ENCODE data around the gene SPRR1A.

Gene SPRR1A, protein sequence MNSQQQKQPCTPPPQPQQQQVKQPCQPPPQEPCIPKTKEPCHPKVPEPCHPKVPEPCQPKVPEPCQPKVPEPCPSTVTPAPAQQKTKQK

GRCh38 chr1:152983743-152984142, at the start of gene SPRR1A:
TSS of gene SPRR1A (plus strand) at chr1:152984081. CDS start at chr1:152985231, 1,150 bp downstream.
- no peak within 1 kb of the TSS for H3K27ac ChIP-seq
- TF ChIP-seq CTCF (conservative IDR thresholded peaks at IDR 0.05) = no peak
- TF ChIP-seq ZFX (IDR thresholded peaks at IDR 0.05) = no peak

GRCh38 chr1:152940614-152941013, 43.3 kb upstream of the SPRR1A start:
- H3K27ac ChIP-seq = no peak overlapping the region
- TF ChIP-seq ZFX (IDR thresholded peaks at IDR 0.05) (no peak), CTCF (conservative IDR thresholded peaks at IDR 0.05) (no peak)

DNA sequence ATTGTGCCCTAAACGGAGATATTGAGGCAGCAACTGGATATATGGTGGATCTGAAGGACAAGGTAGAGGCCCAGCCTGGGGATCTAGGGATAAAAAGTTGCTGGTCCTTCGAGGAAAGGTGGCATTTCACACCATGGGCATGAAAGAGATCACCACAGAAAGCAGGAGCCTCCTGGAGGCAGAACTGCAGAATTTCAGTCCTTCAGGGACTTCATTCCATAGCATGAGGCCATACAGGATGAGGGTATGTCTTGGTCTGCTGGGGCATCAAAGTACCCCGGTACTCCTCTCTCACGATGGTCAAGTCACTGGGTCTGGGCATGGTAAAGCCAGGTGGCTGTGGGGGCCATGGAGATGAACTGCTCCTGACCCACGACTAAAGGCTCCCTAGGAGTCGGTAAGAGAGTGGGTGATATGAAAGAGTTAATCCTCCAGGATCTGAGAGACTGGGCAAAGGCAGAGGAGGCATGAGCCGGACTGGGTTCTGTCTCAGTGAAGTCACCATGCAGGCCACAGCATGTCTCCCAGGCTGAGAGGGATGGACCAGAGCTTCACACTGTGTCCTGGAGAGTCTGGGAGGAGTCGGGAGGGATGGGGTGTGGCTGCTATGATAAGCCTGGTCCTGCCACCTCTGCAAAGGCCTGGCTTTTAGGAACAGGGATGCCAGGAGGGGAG, 42.7 kb upstream of the SPRR1A start:
- no peak overlapping the region for H3K27ac ChIP-seq
- TF ChIP-seq CTCF (conservative IDR thresholded peaks at IDR 0.05) (no peak; the same call in 1 of the 2 replicates), ZFX (IDR thresholded peaks at IDR 0.05) (no peak)

GRCh38 chr1:152942161-152942560, 41.7 kb upstream of the SPRR1A start:
- TF ChIP-seq CTCF (conservative IDR thresholded peaks at IDR 0.05) = no peak
- no peak for TF ChIP-seq ZFX (IDR thresholded peaks at IDR 0.05)
- H3K27ac ChIP-seq = no peak overlapping the region

DNA sequence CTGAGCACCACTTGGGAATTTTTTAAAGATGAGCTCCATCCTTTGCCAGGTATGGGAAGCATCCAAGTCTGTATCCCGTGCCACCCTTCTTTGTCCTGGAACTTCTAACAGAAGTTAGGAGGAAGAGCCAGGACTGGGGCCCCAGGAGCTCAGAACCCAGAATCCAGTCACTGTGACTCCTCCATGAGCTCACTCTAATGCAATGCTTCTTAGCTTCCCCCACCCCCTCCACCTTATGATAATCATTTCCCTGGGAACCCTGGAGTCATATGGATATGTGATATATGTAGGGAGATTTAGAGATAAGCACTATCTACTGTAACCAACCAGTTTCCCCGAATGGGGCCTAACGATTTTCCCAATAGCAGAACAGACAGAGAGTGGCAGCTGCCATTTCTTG, 37.6 kb upstream of the SPRR1A start:
- H3K27ac ChIP-seq = no peak overlapping the region
- TF ChIP-seq CTCF (conservative IDR thresholded peaks at IDR 0.05) = no peak
- no peak for TF ChIP-seq ZFX (IDR thresholded peaks at IDR 0.05)

- no peak within 1 kb of the TSS for H3K27ac ChIP-seq
- TF ChIP-seq ZFX (IDR thresholded peaks at IDR 0.05) = no peak
- TF ChIP-seq CTCF (conservative IDR thresholded peaks at IDR 0.05) = no peak
These were observed 37.1 kb upstream of the SPRR1A start, which contains the start of gene SPRR5 for GRCh38 chr1:152946651-152947256. TSS of gene SPRR5 (plus strand) at chr1:152947206. CDS start at chr1:152948555, 1,349 bp downstream.

DNA sequence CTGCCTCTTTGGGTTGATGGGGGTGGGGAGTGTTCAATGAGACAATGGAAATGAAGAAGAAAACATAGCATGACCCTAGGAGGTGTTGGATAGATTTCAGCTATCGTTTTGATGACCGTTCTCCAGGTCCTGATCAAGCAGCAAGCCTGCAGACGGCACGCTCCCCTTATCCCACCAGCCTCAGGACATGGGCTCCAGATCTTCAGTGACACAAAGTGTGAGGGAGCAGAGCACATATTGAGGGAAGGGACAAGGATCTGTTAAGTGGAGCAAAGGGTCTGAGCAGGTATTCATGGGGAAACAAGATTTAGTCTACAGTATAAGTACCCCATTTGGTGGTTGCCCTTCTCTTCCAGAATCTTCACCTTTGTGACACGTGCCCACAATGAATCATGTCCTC, 32.2 kb upstream of the SPRR1A start:
- TF ChIP-seq CTCF (conservative IDR thresholded peaks at IDR 0.05) = no peak
- TF ChIP-seq ZFX (IDR thresholded peaks at IDR 0.05) = no peak
- no peak overlapping the region for H3K27ac ChIP-seq
